ENCODE measurements around the gene APOA1.
"Not testable (repeated sequence)": the region's sequence is repeated elsewhere in the genome, so short reads cannot be mapped to it uniquely, and the experiment has no call there.

DNA sequence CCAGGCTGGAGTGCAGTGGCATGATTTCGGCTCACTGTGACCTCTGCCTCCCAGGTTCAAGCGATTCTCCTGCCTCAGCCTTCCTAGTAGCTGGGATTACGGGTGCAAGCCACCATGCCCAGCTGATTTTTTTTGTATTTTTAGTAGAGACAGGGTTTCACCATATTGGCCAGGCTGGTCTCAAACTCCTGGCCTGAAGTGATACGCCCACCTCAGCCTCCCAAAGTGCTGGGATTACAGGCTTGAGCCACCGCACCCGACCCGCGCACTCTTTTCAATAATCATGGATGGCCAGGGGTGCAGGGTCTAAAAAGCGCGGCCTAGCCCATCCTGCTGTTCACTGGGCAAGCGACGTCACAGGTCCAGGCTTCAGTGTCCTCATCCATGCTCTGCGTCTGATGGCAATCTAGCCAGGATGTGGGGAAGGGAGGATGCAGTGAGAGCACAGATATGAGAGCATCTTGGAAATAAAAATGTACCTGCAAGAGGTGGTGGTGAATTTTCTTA, 2.8 kb downstream of the APOA1 start:
- not testable (repeated sequence) for TF ChIP-seq CTCF, POLR2A, EP300 (IDR thresholded peaks at IDR 0.05)
